OCI-M2 (cell line): ENCODE measurements around the gene KCNK3.

Experiments
- DNase-seq: peaks from one replicate; lab custom pipeline; 2025; ENCODE audit not compliant: unreplicated experiment; lab: John Stamatoyannopoulos, UW

Gene KCNK3

GRCh38 chr2:26778507-26778906, 86.0 kb downstream of the KCNK3 start:
- no peak for DNase-seq

- DNase-seq, result no peak
These were observed 87.8 kb downstream of the KCNK3 start for GRCh38 chr2:26780203-26780760.
